Measurements from ENCODE around the gene ADAMTS19. TPM values are rescaled to one million over a fixed set of nuclear protein-coding genes. Genes with fewer than 3 reads are reported as not detected.

Gene ADAMTS19
- total and polyA plus RNA-seq, 2 experiments from 2014 or later = not detected

DNA sequence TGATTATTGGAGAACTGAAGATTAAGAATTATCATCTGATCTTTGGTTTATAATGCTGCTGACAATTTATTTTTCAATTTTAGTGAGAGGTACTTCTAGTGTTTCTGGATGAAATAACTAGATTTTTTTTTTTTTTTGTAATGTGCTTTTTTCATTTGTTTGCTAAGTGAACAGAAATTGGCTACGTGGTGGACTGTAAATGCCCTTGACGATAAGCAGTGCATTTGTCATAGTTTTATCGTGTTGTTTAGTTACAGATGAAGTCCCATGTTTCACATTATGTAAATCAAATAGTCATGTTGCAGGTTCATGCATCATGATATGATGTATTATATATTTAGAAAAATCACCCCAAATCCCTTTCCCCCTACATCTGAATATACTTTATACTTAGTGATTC, 81.0 kb downstream of the ADAMTS19 start:
- H3K27me3 ChIP-seq (replicated peaks; ENCODE audit: insufficient read depth) = no peaks in the 10 kb centered on the region
- WGBS, 2 experiments (ENCODE audit: low coverage in 1 of 2, low lambda C conversion rate in 2 of 2, missing lambda C conversion rate in 2 of 2) = 17 to 25% methylated on average over 3 of the region's 3 CpGs
- TF ChIP-seq EZH2 (IDR thresholded peaks at IDR 0.05; ENCODE audit: insufficient read depth, poor library complexity, severe bottlenecking) = no peak
- TF ChIP-seq EZH2phosphoT487 (IDR thresholded peaks at IDR 0.05; ENCODE audit: insufficient read depth, low read depth) = no peak
- no peak overlapping the region for H3K4me2 ChIP-seq (ENCODE audit: unreplicated experiment)
- H3K36me3 ChIP-seq (ENCODE audit: low read depth) = no peaks in the 10 kb centered on the region
- no peak for DNase-seq
- H3K9me3 ChIP-seq (ENCODE audit: low read depth) = no peaks in the 10 kb centered on the region
- H3K79me2 ChIP-seq (ENCODE audit: insufficient read depth) = no peaks in the 10 kb centered on the region
- no peak overlapping the region for H3K4me3 ChIP-seq
- in situ Hi-C loops (cut with MboI) = no loop called here
- no peak overlapping the region for H3K27ac ChIP-seq
- H3F3A ChIP-seq (ENCODE audit: insufficient read depth) = no peaks in the 10 kb centered on the region
- H4K20me1 ChIP-seq (ENCODE audit: insufficient read depth) = no peaks in the 10 kb centered on the region
- no peak overlapping the region for H2AFZ ChIP-seq
- H3K9ac ChIP-seq = no peak overlapping the region
- H3K4me1 ChIP-seq (ENCODE audit: insufficient read depth) = no peaks in the 10 kb centered on the region
- no peaks in the 10 kb centered on the region for H3K9me2 ChIP-seq (ENCODE audit: insufficient read depth)

DNA sequence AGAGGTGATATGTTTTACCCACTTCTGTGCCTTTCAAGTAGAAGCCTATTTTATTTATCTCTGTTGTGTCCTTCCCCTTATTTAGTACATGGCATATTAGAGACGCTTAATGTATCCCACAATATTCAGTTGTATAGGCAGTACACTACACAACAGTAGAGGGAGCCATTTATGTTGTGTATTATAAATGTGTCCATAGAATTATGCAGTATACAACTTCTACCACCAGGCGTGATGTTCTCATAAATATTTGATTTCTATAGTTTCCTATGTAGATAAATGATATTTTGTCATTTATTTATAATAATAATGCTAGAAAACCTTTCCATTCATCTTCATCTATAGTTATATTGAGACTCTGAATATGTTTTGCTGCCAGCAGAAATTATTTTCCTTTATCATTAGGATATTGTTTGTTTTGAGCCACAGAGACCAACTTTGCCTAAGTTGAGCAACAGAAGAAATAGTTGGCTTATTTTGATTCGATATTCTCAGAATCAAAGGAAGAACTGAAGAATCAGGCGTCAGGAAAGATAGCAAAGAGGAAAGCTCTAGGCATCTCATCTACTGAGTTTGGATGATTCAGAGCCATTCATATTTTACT, 81.7 kb downstream of the ADAMTS19 start:
- DNase-seq = no peak
- no peaks in the 10 kb centered on the region for H3K9me2 ChIP-seq (ENCODE audit: insufficient read depth)
- 28 to 33% methylated on average over 4 of the region's 4 CpGs for WGBS, 2 experiments (ENCODE audit: low coverage in 1 of 2, low lambda C conversion rate in 2 of 2, missing lambda C conversion rate in 2 of 2)
- H3K4me2 ChIP-seq (ENCODE audit: unreplicated experiment) = no peak overlapping the region
- no peaks in the 10 kb centered on the region for H4K20me1 ChIP-seq (ENCODE audit: insufficient read depth)
- in situ Hi-C loops (cut with MboI) = no loop called here
- H3F3A ChIP-seq (ENCODE audit: insufficient read depth) = no peaks in the 10 kb centered on the region
- no peaks in the 10 kb centered on the region for H3K27me3 ChIP-seq (replicated peaks; ENCODE audit: insufficient read depth)
- H3K9ac ChIP-seq = no peak overlapping the region
- H2AFZ ChIP-seq = no peak overlapping the region
- H3K9me3 ChIP-seq (ENCODE audit: low read depth) = no peaks in the 10 kb centered on the region
- no peak overlapping the region for H3K27ac ChIP-seq
- TF ChIP-seq EZH2phosphoT487 (IDR thresholded peaks at IDR 0.05; ENCODE audit: insufficient read depth, low read depth) (no peak), EZH2 (IDR thresholded peaks at IDR 0.05; ENCODE audit: insufficient read depth, poor library complexity, severe bottlenecking) (no peak)
- no peaks in the 10 kb centered on the region for H3K36me3 ChIP-seq (ENCODE audit: low read depth)
- no peaks in the 10 kb centered on the region for H3K4me1 ChIP-seq (ENCODE audit: insufficient read depth)
- no peaks in the 10 kb centered on the region for H3K79me2 ChIP-seq (ENCODE audit: insufficient read depth)
- H3K4me3 ChIP-seq = no peak overlapping the region

DNA sequence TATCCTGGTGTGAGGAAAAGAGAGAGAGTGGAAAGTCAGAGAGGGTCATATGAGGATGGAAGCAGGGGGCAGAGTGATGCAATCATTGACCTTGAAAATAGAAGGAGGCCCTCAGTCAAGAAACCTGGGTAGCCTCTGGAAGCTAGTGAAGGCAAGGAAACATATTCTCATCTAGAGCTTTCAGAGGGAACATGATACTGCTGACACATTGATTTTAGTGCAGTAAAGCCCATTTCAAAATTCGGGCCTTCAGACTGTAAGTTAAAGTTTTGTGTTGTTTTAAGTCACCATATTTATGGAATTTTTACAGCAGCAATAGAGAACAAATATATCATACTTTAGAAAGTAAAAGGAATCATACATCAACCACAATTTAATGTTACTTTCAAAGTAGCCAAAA, 87.0 kb downstream of the ADAMTS19 start:
- Histone ChIP-seq H3K36me3 (ENCODE audit: low read depth) (no peaks in the 10 kb centered on the region), H3K4me1 (ENCODE audit: insufficient read depth) (no peaks in the 10 kb centered on the region), H3F3A (ENCODE audit: insufficient read depth) (no peaks in the 10 kb centered on the region), H2AFZ (no peak overlapping the region), H3K79me2 (ENCODE audit: insufficient read depth) (no peaks in the 10 kb centered on the region), H3K9ac (no peak overlapping the region), H3K9me3 (ENCODE audit: low read depth) (no peaks in the 10 kb centered on the region), H3K27ac (no peak overlapping the region), H3K4me3 (no peak overlapping the region), H3K27me3 (replicated peaks; ENCODE audit: insufficient read depth) (no peaks in the 10 kb centered on the region), H4K20me1 (ENCODE audit: insufficient read depth) (no peaks in the 10 kb centered on the region), H3K4me2 (ENCODE audit: unreplicated experiment) (no peak overlapping the region), H3K9me2 (ENCODE audit: insufficient read depth) (no peaks in the 10 kb centered on the region)
- DNase-seq = no peak
- WGBS, 2 experiments (ENCODE audit: low coverage in 1 of 2, low lambda C conversion rate in 2 of 2, missing lambda C conversion rate in 2 of 2) = 3 to 10% methylated on average over 1 of the region's 1 CpG
- in situ Hi-C loops (cut with MboI) = no loop called here
- TF ChIP-seq EZH2phosphoT487 (IDR thresholded peaks at IDR 0.05; ENCODE audit: insufficient read depth, low read depth) (no peak), EZH2 (IDR thresholded peaks at IDR 0.05; ENCODE audit: insufficient read depth, poor library complexity, severe bottlenecking) (no peak)

DNA sequence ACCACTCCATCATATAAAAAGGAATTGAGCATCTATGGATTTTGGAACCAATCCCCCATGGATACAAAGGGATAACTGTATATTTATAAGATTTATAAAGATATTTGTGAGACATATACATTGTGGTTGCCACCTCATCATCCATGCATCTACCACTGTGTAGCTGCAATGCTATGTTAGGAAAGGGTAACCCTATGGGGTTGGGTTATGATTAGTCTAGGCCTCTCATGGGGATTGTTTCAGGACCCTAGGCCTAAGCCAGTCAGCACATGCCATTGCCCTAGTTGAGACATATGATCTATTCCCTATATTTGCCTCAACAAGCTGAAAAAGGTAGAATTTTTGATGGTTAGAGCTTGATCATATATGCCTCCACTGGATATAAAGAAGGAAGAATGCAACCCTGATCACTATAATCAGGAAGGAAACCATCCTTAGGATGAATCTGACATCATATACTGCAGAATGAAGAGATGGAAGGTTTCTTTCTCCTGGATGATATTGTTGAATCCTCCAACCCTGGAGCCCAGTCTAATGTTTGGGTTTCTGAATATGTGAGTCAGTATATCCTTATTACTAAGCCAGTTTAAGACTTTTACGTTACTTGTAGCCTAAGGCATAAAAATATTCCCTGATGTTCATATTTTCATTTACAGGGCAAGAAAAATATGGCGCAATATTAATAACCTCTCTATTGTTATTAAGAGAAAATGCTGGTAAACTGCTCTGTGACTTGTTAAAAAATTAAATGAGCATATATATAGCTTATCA, 94.2 kb downstream of the ADAMTS19 start:
- DNase-seq = no peak
- Histone ChIP-seq H4K20me1 (ENCODE audit: insufficient read depth) (no peaks in the 10 kb centered on the region), H3K9me2 (ENCODE audit: insufficient read depth) (no peaks in the 10 kb centered on the region), H3K27me3 (replicated peaks; ENCODE audit: insufficient read depth) (no peaks in the 10 kb centered on the region), H2AFZ (no peak overlapping the region), H3K9ac (no peak overlapping the region), H3K4me2 (ENCODE audit: unreplicated experiment) (no peak overlapping the region), H3K36me3 (ENCODE audit: low read depth) (no peaks in the 10 kb centered on the region), H3K79me2 (ENCODE audit: insufficient read depth) (no peaks in the 10 kb centered on the region), H3K4me3 (no peak overlapping the region), H3K9me3 (ENCODE audit: low read depth) (no peaks in the 10 kb centered on the region), H3F3A (ENCODE audit: insufficient read depth) (no peaks in the 10 kb centered on the region), H3K4me1 (ENCODE audit: insufficient read depth) (no peaks in the 10 kb centered on the region), H3K27ac (no peak overlapping the region)
- in situ Hi-C loops (cut with MboI) = no loop called here
- 20 to 36% methylated on average over 2 of the region's 2 CpGs for WGBS, 2 experiments (ENCODE audit: low coverage in 1 of 2, low lambda C conversion rate in 2 of 2, missing lambda C conversion rate in 2 of 2)
- TF ChIP-seq EZH2 (IDR thresholded peaks at IDR 0.05; ENCODE audit: insufficient read depth, poor library complexity, severe bottlenecking) (no peak), EZH2phosphoT487 (IDR thresholded peaks at IDR 0.05; ENCODE audit: insufficient read depth, low read depth) (no peak)
